Measurements from ENCODE around the gene SAG.

DNA sequence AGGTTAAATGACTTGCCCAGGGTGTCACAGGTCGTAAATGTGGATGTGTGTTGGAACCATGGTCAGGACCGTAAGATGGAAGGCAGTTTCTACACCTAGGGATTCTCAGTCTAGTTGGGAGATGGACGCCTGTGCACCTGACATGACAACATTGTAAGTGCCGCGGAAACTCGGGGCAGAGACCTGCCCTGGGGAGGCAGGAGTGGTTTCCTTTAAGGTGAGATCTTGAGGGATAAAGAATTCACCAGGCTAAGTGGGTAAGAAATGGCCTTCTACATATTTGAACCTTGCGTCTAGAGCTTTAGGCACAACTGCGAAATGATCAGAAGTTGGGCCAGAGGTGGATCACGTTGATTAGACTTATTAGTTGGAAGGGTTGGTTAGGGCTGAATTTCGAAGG lies 48.3 kb downstream of the SAG start:
- TF ChIP-seq POLR2A (IDR thresholded peaks at IDR 0.05; ENCODE audit: low read depth, low read length) (no peak), RCOR1 (conservative IDR thresholded peaks at IDR 0.05; ENCODE audit: low read depth, low read length) (no peak), POLR2AphosphoS2 (IDR thresholded peaks at IDR 0.05; ENCODE audit: low read depth, low read length) (no peak), EP300 (IDR thresholded peaks at IDR 0.05; ENCODE audit: borderline replicate concordance in 1 of 2, control insufficient read depth in 1 of 2, low read depth in 2 of 2, low read length in 2 of 2) (no peak), EZH2 (IDR thresholded peaks at IDR 0.05; ENCODE audit: borderline replicate concordance, control insufficient read depth, low read depth, low read length) (no peak), FOS (IDR thresholded peaks at IDR 0.05; ENCODE audit: borderline replicate concordance, extremely low read depth, insufficient read length) (no peak), TAF1 (IDR thresholded peaks at IDR 0.05; ENCODE audit: borderline replicate concordance, low read depth, low read length) (no peak), YY1 (IDR thresholded peaks at IDR 0.05; ENCODE audit: low read depth, low read length) (no peak), NFYB (IDR thresholded peaks at IDR 0.05; ENCODE audit: insufficient read depth, low read depth, low read length) (no peak), POU2F2 (IDR thresholded peaks at IDR 0.05; ENCODE audit: borderline replicate concordance, low read depth, low read length) (no peak), NBN (IDR thresholded peaks at IDR 0.05) (no peak), CTCF (IDR thresholded peaks at IDR 0.05 in 2 of 3, conservative IDR thresholded peaks at IDR 0.05 in 1 of 3; ENCODE audit: control insufficient read depth in 2 of 3, extremely low read depth in 1 of 3, insufficient read depth in 1 of 3, low read depth in 3 of 3, low read length in 3 of 3) (no peak)
